Lung microvascular endothelial cell (primary cell): Measurements from ENCODE around the gene INTS6. TPM values are rescaled to one million over a fixed set of nuclear protein-coding genes. Genes with fewer than 3 reads are reported as not detected.

Source experiments
- DNase-seq, 2 donors: peaks; one replicate each; pipeline versions ENCODE4 v3.0.0 to v3.0.0-alpha.2; 2010; ENCODE audit warnings: low read depth in 2 of 2
- total RNA-seq: library from RNA; depleted of rRNA; stranded (reverse); fragments of >200 nt; gene quantifications from 2 replicates; pipeline ENCODE4 v1.2.1, GENCODE V29; 2014

INTS6 gene
- total RNA-seq, 1 donor from 2014 or later, result 34.3 TPM

DNA sequence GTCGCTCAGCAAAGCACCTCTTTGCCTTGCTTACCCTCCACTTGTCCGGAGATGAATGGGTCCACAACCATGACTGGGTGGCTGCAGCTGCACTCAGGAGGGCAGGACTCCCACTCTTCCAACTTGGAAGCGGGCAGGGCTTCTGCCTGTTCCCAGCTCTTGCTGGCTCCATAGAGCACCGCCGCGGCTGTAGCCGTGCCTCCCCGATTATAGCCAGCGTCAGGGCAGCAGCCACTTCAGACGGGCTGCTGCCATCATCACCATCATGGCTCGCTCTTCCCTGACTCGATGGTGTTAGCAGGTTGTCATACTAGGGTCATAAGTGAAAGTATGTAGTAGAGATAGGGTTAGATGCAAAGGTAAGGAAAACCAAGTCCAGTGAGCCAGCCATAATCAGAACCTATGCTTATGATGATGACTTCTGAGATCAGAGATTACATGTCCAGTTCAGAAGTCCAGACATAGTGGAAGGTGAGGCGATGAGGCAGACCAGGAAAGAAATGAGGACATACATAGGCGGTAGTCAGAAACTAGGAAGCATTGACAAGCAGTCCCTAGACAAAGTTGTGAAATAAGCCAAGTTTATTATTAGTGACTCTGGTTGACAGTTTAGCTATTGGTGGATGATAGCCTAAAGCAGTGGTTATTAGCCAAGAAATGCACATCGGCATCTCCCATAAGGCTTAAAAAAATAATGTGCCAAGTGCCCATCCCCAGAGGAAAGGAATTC lies 4.4 kb upstream of the INTS6 start:
- no peak for DNase-seq

DNA sequence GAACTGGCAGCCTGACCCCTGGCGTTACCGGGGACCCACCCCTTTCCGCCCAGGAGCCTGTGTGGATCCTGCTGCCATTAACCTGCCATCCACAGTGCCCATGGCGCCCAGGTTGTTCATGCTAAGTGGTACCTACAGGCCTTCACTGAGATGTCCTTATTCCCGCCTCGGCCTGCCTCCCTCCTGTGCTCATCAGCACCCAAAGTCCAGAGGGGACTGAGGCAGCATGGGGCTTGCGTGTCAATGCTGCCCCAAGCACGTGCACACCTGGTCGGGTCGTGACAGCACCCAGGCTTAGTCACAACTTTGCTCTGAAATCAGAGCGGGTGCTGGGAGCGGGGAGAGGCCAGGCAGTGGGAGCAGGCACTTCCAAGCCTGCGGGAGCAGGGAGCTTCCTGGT lies 3.7 kb upstream of the INTS6 start:
- no peak for DNase-seq

DNA sequence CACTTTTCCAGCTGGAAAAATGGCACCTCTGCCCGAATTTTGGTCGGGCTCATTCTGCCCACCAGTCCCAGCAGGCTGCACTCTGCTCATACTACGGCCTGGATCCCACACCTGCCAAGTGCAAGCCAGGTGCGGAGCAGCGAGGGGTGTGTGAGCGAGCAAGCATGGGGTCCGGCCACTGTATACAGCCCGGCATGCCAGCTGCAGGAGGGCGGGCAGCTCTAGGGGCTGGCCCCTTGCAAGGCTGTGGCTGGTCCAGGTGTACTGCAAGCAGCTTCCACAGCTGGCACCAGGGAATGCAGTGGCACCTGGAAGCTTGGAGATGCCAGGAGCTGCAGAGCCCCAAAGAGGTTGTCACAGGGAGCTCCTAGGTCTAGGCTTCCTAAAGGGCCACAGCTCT lies 2.7 kb upstream of the INTS6 start:
- no peak for DNase-seq

DNA sequence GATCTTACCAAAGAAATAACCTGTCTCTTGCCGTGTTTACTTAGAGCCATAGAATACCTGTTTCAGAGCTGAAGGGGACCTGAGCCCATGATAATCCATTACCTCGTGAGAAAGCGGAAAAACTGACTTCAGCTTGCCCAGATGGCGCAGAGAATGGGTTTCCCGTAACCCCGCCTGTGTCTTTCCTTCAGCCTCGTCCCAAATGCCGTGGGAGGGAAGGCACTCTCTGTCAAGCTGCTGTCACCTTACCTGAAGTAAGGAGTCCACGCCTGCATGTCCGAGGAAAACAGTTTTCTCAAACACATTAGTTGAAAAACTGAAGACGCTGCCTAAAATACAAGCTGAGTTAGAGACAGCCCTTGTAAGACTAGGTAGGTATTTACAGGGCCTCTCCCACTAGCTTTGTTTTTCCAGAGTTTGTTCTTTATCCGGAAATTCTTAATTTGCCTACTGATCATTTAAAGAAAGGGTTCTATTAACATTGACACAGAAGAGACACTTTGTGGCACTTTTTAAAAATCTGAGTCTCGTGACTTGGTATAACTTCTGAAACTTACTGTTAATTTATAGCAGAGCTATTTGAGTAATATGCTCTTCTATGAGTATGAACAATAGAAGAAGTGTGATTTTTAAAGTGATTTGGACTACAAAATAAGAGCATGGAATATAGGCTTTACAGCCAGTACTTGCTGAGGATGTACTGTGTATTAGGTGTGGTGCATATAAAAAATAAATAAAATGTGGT lies 1.3 kb upstream of the INTS6 start:
- peak; percentile 43 to 47 for DNase-seq

DNA sequence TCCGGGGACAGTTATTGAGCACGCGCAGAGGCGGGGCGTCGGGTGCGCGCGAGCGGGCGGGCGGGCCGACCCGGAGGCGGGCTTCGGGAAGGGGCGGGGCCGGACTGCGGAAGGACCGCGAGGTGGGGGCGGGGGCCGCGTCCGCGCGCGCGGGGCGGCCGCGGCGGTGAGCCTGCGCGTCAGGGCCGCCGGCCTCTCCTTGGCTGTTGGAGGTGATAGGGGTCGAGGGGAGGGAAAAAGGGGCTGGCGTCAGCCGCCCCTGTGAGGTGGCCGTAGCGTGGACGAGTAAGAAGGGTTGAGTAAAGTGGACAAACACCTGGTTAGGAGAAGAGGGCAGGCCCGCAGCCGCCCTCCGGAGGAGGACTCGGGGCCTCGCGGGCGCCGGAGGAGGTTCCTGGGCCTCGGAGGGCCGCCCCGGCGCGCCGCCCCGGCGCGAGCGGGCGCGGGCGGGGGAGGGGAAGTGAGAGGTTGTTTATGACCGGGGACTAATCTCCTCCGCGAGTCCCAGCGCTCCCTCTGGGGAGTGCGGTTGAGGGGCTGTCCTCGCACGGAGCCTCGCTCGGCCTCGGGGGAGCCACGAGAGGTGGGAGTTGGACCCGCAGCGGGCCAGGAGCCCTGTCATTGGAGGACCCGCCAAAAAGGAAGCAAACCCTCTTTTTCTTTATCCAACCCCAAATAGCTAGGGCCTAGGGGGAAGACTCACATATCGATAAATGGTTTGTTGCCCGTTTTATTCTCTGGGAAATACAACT lies 547 bp upstream of the INTS6 start:
- DNase-seq, result no peak

DNA sequence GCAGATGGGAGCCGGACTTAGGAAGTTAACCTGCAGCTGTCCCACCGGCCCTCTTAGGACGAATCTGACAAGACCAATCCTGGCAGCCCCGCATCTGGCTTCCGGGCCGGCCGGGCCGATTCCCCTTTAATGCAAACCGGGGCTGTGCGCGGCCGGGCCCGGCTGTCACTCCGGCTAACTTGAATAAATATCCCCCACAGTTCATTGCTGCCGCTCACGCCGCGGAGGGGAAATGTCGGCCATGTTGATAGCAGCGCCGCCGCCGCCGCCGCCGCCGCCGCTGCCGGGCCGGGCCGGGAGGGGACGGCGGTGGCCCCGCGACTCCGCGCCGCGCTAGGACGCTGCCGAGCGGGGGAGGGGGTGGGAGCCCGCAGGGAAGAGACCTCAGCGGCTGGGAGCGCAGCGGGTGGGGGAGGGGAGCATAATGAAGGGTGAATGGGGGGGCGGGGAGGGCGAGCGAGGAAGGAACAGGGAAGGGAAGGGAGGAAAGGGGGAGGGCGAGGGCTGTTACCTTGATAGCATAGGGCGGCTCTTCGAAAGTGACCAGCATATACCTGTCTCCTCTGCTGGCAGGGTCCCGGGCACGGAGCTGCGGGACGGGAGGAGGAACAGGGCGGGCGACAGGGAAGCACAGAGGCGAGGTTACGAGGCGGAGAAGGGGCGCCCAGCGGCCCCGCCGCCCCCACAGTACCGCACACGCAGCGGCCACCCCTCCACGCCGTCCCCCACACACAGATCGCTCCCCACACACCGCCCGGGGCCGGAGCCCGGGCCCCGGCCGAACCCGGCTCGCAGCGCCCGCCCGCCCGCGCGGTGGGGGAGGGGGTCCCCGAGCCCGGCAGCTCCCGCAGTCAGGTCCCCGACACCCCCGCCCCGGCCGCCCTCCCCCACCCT lies 1.1 kb downstream of the INTS6 start:
- peak; percentile 81 to 85 for DNase-seq

DNA sequence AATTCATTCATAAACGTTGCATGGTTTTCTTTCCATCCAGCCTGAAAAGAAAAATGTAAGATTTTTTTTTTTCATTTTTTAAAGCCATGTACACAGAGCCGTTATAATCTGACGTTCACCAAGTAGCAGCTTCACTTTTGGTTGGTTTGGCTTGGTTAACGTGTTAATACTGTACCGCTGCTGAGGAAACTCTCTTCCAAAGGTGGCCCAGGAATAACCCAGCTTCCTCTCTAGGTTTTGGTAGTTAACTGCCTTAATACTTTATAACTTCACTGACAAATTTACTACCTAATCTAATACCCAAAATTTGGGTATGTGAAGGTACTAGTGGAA lies 1.7 kb downstream of the INTS6 start:
- no peak for DNase-seq

DNA sequence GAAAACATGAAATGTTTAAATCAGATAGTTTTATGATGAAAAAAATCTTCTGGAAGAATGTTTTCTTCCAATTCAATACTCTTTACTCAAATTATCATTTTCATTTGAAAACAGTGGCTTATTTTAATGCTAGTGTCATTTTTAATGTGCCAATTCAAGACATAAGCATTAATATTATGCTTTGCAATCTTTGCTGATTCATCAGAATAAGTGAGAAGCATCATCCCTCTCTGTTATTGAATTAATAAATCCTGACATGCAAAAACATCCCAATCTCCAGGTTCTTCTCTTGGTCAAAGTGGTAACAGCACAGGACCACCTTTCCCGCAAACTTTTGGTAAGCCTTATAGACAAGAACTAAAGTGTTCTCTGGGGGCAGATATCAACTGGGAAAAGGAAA lies 3.8 kb downstream of the INTS6 start:
- DNase-seq, result no peak

DNA sequence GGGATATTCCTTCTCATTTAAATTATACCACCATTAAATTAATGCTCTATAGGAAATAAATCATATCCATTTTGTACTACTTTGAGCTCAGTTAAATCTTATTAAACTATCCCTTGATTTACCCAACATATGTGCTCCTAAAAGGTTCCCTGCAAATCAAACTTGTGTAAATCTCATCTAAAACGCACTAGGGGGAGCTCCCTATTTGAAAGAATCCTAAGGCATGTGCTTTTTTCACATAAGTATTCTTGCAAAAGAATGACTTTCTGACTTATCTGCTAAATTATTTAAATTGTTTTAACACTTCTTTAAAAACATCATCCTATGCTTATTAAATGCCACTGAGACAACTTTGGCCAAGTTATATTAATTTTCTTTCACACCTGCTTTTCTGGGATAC lies 7.9 kb downstream of the INTS6 start:
- peak; percentile 30 to 47 for DNase-seq

DNA sequence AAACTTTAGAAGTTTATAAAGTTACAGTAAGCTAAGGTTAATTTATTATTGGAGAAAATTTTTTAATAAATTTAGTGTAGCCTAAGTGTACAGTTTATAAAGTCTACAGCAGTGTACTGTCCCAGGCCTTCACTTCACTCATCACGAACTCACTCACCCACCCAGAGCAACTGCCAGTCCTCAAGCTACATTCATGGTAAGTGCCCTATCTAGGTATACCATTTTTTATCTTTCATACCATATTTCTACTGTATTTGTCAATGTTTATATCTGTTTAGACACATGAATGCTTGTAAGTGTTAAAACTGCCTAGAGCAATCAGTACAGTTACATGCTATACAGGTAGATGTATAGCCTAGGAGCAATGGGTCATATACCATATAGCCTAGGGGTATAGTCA lies 12.5 kb downstream of the INTS6 start:
- DNase-seq, result no peak

DNA sequence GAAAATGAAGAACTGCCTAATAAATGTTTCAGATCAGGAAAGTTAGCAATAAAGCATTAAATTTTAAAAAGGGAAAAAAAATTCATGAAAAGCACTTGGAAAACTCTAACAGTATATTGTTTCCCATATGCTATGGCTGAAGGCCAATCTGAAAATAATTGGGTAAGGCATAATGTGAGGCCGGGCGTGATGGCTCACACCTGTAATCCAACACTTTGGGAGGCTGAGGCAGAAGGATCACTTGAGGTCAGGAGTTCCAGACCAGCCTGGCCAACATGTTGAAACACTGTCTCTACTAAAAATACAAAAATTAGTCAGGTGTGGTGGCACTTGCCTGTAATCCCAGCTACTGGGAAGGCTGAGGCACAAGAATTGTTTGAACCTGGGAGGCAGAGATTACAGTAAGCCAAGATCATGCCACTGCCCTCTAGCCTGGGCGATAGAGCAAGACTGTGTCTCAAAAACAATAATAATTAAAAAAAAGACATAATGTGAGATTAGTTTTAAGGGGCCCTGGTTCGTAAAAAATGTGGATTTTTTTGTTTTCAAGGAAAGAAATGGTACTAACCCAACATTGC lies 15.2 kb downstream of the INTS6 start:
- no peak for DNase-seq

DNA sequence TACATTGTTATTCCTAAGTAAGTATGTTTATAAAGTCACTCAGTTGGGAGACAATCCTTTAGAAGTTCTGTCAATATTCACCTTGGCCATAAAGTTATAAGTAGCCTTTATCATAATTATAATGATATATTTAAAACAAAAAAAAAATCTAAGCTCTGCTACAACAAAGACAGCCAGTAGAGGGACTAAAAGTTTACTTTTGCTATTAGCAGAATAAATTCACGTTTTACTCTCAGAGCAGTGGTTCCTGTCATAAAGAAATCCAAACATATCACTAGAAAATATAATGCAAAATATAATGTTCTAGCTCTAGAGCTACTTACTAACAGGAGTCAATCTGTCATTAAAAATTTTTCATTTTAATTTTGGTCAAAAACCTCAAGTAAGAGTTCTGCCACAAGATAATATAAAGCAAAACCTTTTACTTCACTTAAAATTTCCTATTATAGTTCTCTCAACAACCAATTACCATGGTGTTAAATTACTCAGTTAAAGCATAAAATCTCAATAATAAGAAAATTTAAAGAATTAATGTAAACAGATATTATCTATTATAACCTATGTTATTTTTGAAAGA lies 17.7 kb downstream of the INTS6 start:
- peak; percentile 42 to 61 for DNase-seq

DNA sequence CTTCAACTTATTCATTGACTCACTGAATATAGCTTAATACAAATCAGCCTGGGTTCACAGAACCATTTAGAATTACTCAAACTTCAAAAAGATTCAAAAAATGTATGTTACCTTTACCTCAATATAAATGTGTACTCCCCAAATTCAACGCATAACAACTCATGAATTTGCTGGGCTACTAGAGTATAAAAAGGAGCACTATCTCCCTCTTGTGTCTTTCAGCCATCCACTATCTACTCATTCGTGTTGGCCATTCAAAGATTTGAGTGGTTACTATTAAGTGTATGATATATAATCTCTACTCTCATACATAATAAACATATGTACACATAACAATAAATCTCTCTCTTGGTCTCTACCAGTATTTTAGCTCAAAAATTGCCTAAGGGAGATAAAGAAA lies 20.3 kb downstream of the INTS6 start:
- DNase-seq, result no peak

DNA sequence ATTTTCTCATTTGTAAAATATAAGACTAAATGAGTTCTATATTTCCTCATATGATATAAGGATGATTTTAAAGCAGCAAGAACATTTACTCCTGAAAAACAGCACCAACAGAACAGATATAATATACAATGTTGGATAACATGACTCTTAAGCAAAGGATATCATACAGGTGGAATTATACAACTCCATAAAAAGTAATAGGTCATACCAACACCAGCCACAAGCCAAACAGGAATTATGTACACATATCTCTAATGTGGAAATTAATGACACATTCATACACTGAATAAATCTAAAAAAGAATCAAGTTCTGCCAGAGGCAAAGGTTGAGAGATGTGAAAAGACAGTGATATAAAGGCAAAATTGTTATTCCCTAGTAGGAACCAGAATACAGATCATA lies 25.9 kb downstream of the INTS6 start:
- DNase-seq, result peak in 1 of 2 donors; percentile 14

DNA sequence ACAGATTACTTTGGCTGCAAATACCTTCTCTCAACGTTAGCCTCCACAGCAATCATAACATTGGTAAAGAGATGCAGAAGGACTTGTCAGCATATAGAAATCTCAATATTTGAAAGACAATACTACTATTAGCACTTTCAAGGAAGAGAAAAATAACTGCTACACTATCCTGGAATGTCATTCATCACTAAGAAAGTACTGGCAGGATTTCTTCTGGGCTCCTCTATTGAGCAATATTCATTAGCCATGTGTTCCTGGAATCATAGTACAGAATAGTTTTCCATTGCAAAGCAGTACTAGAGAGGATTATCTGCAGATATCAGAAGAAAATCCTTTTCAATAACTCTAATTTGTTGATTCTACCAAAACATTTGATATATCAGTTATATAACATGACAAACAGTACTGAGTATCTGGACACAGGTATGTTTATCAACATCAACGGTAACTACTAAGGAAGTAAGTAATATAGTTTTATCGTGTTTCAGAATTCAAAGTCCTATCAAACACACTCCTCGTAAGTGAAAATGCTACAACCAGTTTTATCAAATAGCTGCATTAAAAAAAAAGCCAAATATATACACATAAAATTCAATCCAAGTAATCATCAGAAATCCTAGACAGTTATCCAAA lies 27.3 kb downstream of the INTS6 start:
- peak in 1 of 2 donors; percentile 17 for DNase-seq

DNA sequence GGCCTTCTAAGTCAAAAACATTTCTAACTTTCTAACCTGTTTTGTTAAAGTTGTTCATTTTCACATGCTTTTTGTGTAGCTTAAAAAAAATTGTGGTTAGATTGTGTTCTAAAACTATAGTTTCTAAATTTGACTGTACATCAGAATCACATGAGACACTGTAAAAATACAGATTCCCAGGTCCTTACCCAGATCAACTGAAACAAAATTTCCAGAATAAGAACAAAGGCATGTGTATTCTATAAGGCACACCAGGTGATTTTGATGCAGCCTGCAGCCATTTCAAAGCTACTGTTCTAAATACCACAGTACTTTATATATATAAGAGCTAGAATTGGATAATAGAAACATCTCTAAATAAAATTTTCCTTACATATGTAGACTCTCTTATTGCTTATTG lies 29.1 kb downstream of the INTS6 start:
- no peak for DNase-seq

DNA sequence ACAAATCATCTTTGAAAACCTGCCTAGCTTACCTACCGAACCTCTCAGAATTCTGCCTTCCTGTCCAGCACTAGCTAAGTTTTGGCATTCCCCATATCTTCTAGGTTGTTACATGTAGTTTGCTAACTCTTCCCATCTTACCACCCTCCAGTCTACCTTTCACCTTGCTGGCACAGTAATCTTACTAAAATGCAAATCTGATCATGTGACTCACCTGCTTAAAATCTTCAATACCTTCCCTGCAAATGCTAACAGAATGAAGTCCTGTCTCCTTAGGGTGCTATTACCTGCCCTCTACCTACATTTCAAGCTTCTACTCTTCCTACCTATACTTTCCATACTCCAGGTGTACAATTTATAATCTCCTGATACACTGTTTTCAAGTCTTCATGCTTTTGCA lies 30.4 kb downstream of the INTS6 start:
- no peak for DNase-seq

DNA sequence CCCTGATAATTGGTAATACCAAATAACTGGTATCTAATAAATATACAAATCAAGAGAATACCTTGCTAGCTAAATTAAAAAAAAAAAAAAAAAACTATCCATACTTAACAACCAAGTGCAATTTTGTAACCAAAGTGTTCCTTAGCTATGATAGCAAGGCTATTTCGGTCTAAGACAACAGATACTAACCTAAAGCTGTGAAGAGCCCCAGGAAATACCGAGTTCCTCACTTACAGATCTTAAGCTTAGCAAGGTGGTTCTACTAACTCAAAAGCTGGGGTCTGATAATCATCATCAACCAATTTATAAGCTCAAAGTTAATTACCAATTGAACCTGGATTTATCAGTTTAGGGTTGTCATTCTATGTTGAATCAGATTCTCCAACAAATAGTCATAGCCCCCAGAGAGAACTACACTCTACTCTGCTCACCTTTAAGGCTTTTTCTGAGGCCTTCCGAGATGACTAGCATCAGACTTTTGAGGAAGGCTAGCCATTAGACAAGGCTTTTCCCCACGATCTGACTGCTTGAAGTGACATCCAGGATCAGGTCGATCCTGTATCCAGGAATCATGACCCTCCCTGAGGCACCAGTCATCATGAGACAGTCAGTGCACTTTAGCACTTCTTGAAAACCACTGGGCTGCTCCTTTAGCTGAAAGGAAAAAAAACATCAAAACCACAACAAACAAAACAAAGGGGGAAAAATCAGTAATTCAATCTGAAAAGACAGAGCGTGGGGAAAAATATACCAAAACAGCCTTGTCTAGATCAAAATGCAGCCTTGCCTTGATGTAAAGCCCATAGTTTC lies 31.9 kb downstream of the INTS6 start:
- no peak for DNase-seq

DNA sequence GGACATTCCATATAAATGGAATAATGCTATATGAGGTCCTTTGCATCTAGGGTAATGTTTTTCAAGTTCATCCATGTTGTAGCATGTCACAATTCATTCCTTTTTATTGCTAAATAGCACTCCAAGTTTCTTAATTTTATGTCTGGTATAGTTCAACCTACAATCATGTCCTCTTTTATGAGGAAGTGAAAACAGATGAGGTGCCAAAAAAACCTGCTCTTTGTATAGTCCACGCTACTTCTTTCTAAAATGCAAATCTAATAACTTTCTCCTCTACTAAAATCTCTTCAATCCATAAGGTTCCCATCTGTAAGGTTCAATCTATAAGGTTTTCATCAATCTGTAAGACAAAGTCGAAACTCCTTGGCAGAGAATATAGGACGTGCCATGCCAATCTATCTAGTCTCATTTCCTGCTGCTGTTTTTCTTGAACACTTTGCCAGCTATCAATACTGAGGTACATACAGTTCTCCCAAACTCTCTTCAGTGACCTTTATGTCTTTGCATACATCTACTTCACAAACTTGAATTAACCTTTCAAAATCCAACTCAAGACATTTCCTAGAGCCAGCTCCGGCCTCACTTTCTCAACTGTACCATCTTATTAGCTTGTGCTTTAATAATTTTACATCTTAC lies 33.7 kb downstream of the INTS6 start:
- DNase-seq, result peak in 1 of 2 donors; percentile 10
